SU-DHL-6 (cell line): ENCODE measurements around the gene IGFBP4.

ENCODE experiments used
- H2AFZ ChIP-seq: fragments of 200-600 bp; sonication (generic); 2 replicates; pipeline ENCODE4 v1.6.1; 2014; ENCODE audit warnings: low read depth, mild to moderate bottlenecking, moderate library complexity, mixed read lengths, antibody characterized with exemption, low read length; ENCODE audit not compliant: severe bottlenecking
- H3F3A ChIP-seq: fragments of 200-600 bp; shearing (Covaris generic); 2 replicates; pipeline ENCODE4 v1.6.0; 2016; ENCODE audit warnings: antibody characterized with exemption, mild to moderate bottlenecking; ENCODE audit not compliant: insufficient read depth
- H3K27ac ChIP-seq: fragments of 200-600 bp; sonication (generic); 2 replicates; pipeline ENCODE4 v1.5.1; 2016; ENCODE audit warnings: low read depth, mild to moderate bottlenecking, low read length, moderate library complexity, mixed read lengths
- H3K27me3 ChIP-seq: fragments of 200-600 bp; sonication (generic), shearing (Covaris generic); 2 replicates; pipeline ENCODE4 v1.6.0; 2014; ENCODE audit warnings: mild to moderate bottlenecking, low read length
- H3K36me3 ChIP-seq: fragments of 200-600 bp; sonication (generic); 2 replicates; pipeline ENCODE4 v1.6.1; 2014; ENCODE audit warnings: mild to moderate bottlenecking, low read length, mixed read lengths
- H3K4me2 ChIP-seq: fragments of 300-600, 200-600 bp; shearing (Covaris generic), sonication (generic); 2 replicates; pipeline ENCODE4 v1.6.0; 2014; ENCODE audit warnings: low read length, low read depth, mild to moderate bottlenecking; ENCODE audit not compliant: poor library complexity, severe bottlenecking
- H3K4me3 ChIP-seq: fragments of 200-600 bp; sonication (generic); 2 replicates; pipeline ENCODE4 v1.5.1; 2014; ENCODE audit warnings: antibody characterized with exemption, low read length, mild to moderate bottlenecking, mixed read lengths; ENCODE audit not compliant: insufficient read depth, poor library complexity, severe bottlenecking
- H3K79me2 ChIP-seq: fragments of 200-600 bp; sonication (generic); 2 replicates; pipeline ENCODE4 v1.6.1; 2014; ENCODE audit warnings: mild to moderate bottlenecking, low read length, moderate library complexity; ENCODE audit not compliant: insufficient read depth
- H3K9ac ChIP-seq: fragments of 200-600 bp; sonication (generic); 2 replicates; pipeline ENCODE4 v1.7.0; 2014; ENCODE audit warnings: mild to moderate bottlenecking, low read length
- H3K9me2 ChIP-seq: fragments of 200-600 bp; sonication (generic); replicated peaks from 2 replicates; pipeline ENCODE4 v1.6.1; 2014; ENCODE audit warnings: low read length; ENCODE audit not compliant: insufficient read depth
- H3K9me3 ChIP-seq: fragments of 200-600 bp; sonication (generic); 2 replicates; pipeline ENCODE4 v1.6.1; 2014; ENCODE audit warnings: low read length, mixed read lengths; ENCODE audit not compliant: insufficient read depth
- H4K20me1 ChIP-seq: fragments of 200-600 bp; sonication (generic); 2 replicates; pipeline ENCODE4 v1.6.1; 2014; ENCODE audit warnings: low read depth, mild to moderate bottlenecking, antibody characterized with exemption, low read length, moderate library complexity, mixed read lengths
- CTCF ChIP-seq: fragments of 200-600 bp; sonication (generic); IDR thresholded peaks from one replicate; pipeline ENCODE4 v1.5.1; 2017; ENCODE audit warnings: antibody characterized with exemption, mild to moderate bottlenecking, low read length, moderate library complexity; ENCODE audit not compliant: insufficient read depth, poor library complexity, severe bottlenecking
- EZH2phosphoT487 ChIP-seq: fragments of 200-600 bp; sonication (generic), shearing (Covaris generic); conservative IDR thresholded peaks from 2 replicates; pipeline ENCODE4 v1.6.1; 2018; ENCODE audit warnings: mild to moderate bottlenecking, antibody characterized with exemption, low read length, moderate library complexity, mixed read lengths

Gene IGFBP4

DNA sequence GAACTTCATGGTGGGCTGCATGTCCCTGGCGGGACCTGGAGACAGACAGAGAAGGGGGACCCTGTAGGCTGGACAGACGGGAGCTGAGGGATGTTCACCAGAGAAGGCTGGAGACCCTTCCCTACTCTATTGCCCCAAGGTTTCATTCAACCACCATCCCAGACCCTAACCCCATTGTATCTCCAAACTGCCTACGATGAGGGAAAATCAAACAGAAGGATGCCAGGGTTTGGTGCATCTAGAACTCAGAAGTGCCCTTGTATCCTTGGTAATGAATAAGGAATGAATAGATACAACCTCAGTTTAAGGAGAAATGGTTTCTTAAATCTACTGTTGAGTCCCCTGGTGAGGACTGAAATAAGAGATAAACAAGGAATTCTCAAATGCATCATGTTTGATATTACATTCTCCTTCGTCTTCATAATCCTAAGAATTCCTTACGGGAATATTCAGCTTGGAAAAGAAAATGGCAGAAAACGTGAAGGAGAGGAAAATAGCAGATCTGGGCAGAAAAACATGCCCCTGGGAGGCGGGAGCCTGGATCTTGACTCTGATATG, 41.8 kb downstream of the IGFBP4 start:
- Histone ChIP-seq H3K27ac (no peak overlapping the region), H3F3A (no peaks in the 10 kb centered on the region), H3K9me3 (no peaks in the 10 kb centered on the region), H4K20me1 (no peaks in the 10 kb centered on the region), H3K4me2 (no peak overlapping the region), H2AFZ (no peak overlapping the region), H3K9me2 (no peaks in the 10 kb centered on the region), H3K27me3 (no peaks in the 10 kb centered on the region), H3K9ac (no peak overlapping the region), H3K4me3 (no peak overlapping the region), H3K36me3 (no peaks in the 10 kb centered on the region), H3K79me2 (no peaks in the 10 kb centered on the region)
- TF ChIP-seq EZH2phosphoT487: no peak
- no peak for TF ChIP-seq CTCF

GRCh38 chr17:40485851-40486521, 42.7 kb downstream of the IGFBP4 start:
- no peaks in the 10 kb centered on the region for H3F3A ChIP-seq
- H3K4me2 ChIP-seq: no peak overlapping the region
- H3K9me2 ChIP-seq: no peaks in the 10 kb centered on the region
- TF ChIP-seq EZH2phosphoT487 (no peak), CTCF (no peak)
- H3K79me2 ChIP-seq: no peaks in the 10 kb centered on the region
- H2AFZ ChIP-seq: no peak overlapping the region
- no peak overlapping the region for H3K9ac ChIP-seq
- H3K27me3 ChIP-seq: no peaks in the 10 kb centered on the region
- H3K36me3 ChIP-seq: no peaks in the 10 kb centered on the region
- H3K9me3 ChIP-seq: no peaks in the 10 kb centered on the region
- no peaks in the 10 kb centered on the region for H4K20me1 ChIP-seq
- no peak overlapping the region for H3K27ac ChIP-seq
- no peak overlapping the region for H3K4me3 ChIP-seq

DNA sequence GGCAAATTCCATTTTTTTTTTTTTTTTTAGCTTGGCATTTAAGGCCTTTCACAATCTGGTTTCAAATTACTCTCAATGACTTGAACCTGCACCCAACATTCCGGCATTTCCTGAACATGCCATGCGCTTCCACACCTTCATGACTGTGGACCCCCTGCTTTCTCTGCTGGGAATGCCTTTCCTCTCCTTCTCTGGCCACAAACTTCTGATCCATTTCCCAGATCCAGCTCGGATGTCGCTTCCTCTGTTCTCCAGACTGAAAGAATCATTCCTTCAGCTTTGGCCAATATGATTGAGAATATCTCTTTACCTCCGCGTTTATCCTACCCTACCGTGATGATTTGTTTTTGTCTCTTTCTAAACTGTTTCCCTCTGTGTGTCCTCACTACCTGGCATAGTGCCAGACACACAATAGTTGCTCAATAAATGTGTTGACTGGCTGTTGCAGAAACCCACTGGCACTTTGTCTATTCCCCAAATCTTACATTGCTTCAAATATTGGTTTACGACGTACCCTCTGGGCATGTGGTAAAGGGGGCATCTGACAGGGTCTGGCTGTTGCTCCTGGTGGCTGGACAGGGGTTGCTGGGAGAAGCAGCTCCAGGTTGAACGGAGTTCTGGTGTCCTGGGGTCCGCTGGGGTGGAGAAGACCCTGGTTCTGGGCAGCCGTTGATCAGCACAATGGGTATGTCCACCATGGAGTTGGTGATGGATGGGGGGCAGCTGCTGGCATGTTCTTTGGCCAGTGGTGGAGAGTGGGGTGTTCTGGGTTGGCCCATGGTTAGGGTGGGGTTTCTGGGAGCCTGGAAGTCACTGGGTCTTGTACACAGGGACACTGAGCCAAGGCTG, 43.5 kb downstream of the IGFBP4 start:
- Histone ChIP-seq H3K4me2 (no peak overlapping the region), H3F3A (no peaks in the 10 kb centered on the region), H3K27ac (no peak overlapping the region)

More for the DNA sequence above, 43.5 kb downstream of the IGFBP4 start:
- no peaks in the 10 kb centered on the region for H3K9me2 ChIP-seq
- TF ChIP-seq EZH2phosphoT487 (no peak), CTCF (no peak)
- H3K4me3 ChIP-seq: no peak overlapping the region
- no peaks in the 10 kb centered on the region for H3K79me2 ChIP-seq
- no peak overlapping the region for H2AFZ ChIP-seq
- no peaks in the 10 kb centered on the region for H3K9me3 ChIP-seq
- no peaks in the 10 kb centered on the region for H4K20me1 ChIP-seq
- no peaks in the 10 kb centered on the region for H3K36me3 ChIP-seq
- no peaks in the 10 kb centered on the region for H3K27me3 ChIP-seq
- H3K9ac ChIP-seq: no peak overlapping the region
